ENCODE results near the gene TYSND1.

The TYSND1 gene

DNA sequence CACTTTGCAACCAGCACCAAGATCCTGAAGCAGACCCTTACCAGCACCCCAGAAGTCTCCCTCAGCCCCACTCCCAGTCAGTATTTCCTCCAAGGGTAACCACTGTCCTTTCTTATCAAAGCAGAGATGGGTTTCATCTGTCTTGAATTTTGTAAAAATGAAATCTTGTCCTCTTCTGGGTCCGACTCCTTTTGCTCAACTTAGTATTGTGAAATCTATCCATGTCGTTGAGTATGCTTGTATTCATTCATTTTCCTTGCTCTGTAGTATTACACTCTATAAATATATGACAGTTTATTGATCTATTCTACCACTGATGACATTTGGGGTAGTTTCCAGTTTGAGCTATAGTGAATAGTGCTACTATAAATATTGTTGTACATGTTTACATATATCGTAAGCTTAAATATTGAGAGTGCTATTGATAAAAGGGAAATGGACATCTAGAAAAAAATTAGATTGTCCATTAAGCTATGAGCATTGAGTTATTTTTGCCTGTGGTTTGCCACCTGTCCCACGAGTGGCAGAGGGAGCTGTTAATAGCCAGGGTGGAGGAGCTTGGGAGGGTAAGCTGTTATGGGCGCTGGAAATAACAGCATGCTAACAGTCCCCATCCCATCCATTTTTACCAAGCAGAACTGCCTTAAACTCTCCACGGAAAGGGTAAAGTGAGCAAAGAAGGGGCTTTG is 50.3 kb downstream of the TYSND1 start:
- H3F3A ChIP-seq (ENCODE audit: insufficient read depth): no peaks in the 10 kb centered on the region
- H3K79me2 ChIP-seq (ENCODE audit: insufficient read depth, low read length): no peaks in the 10 kb centered on the region
- H2AFZ ChIP-seq (ENCODE audit: low read depth, low read length, severe bottlenecking): no peak overlapping the region
- H4K20me1 ChIP-seq (ENCODE audit: low read depth, low read length): no peaks in the 10 kb centered on the region
- no peaks in the 10 kb centered on the region for H3K9me3 ChIP-seq (ENCODE audit: insufficient read depth, low read length)
- no peaks in the 10 kb centered on the region for H3K36me3 ChIP-seq (ENCODE audit: low read length)
- H3K4me3 ChIP-seq (ENCODE audit: insufficient read depth, low read length, poor library complexity, severe bottlenecking): no peak overlapping the region
- H3K4me2 ChIP-seq (ENCODE audit: low read depth, low read length, poor library complexity, severe bottlenecking): no peak overlapping the region
- H3K27me3 ChIP-seq (ENCODE audit: low read length): no peaks in the 10 kb centered on the region
- no peak for TF ChIP-seq EZH2phosphoT487 (conservative IDR thresholded peaks at IDR 0.05; ENCODE audit: low read length)
- TF ChIP-seq CTCF (IDR thresholded peaks at IDR 0.05; ENCODE audit: insufficient read depth, low read length, poor library complexity, severe bottlenecking): no peak
- no peaks in the 10 kb centered on the region for H3K9me2 ChIP-seq (replicated peaks; ENCODE audit: insufficient read depth, low read length)
- no peak overlapping the region for H3K9ac ChIP-seq (ENCODE audit: low read length)
- H3K27ac ChIP-seq (ENCODE audit: low read depth, low read length): no peak overlapping the region

DNA sequence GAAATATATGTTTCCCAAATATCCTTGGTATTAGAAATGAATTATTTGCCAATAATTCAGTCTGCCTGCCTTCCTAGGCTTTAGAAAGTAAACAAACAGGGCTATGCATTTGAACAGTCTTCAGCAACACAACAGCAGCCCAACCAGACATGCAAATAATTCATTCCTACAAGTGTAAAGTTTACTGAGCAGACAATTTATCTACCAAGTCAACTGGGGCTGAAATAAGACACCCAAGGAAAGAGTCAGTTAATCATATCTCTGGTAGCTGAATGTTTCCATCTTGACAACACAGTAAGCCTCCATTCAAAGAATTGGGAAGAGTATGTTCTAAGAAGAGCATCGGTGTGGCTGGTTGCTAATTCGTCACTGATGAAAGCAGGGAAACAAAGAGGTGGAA is 52.2 kb downstream of the TYSND1 start:
- H3K79me2 ChIP-seq (ENCODE audit: insufficient read depth, low read length): no peaks in the 10 kb centered on the region
- no peaks in the 10 kb centered on the region for H3F3A ChIP-seq (ENCODE audit: insufficient read depth)
- H4K20me1 ChIP-seq (ENCODE audit: low read depth, low read length): no peaks in the 10 kb centered on the region
- H3K4me3 ChIP-seq (ENCODE audit: insufficient read depth, low read length, poor library complexity, severe bottlenecking): no peak overlapping the region
- H3K36me3 ChIP-seq (ENCODE audit: low read length): no peaks in the 10 kb centered on the region
- no peak overlapping the region for H2AFZ ChIP-seq (ENCODE audit: low read depth, low read length, severe bottlenecking)
- H3K9me3 ChIP-seq (ENCODE audit: insufficient read depth, low read length): no peaks in the 10 kb centered on the region
- H3K9ac ChIP-seq (ENCODE audit: low read length): no peak overlapping the region
- no peaks in the 10 kb centered on the region for H3K27me3 ChIP-seq (ENCODE audit: low read length)
- TF ChIP-seq CTCF (IDR thresholded peaks at IDR 0.05; ENCODE audit: insufficient read depth, low read length, poor library complexity, severe bottlenecking): no peak
- no peak overlapping the region for H3K27ac ChIP-seq (ENCODE audit: low read depth, low read length)
- no peaks in the 10 kb centered on the region for H3K9me2 ChIP-seq (replicated peaks; ENCODE audit: insufficient read depth, low read length)
- H3K4me2 ChIP-seq (ENCODE audit: low read depth, low read length, poor library complexity, severe bottlenecking): no peak overlapping the region

DNA sequence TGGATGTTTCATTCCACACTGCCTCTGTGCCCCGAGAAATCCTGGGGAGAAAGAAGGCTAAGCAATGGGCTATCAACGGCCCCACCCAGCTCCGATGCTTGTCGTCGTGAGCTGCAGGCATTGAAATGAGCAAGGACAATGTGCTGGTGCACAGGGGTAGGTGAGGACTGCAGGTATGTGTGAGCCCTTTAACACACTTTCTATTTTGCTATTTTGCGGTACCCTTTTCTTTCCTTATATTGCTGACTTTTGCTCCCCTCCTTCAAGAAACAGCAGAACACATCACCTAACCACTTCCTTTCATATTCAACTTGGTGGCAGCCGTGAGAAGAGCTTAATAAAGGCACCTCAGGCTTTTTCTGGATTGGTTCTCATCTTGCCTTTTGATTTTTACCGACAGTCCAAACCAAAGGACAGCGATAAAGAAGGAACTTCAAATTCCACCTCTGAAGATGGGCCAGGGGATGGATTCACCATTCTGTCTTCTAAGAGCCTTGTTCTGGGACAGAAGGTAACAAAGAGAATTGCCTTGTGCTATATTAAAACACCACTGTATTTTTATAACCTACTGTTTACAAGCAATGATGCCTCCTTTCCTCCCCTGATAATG is 53.1 kb downstream of the TYSND1 start:
- Histone ChIP-seq H3K4me2 (ENCODE audit: low read depth, low read length, poor library complexity, severe bottlenecking) (no peak overlapping the region), H3K9me2 (replicated peaks; ENCODE audit: insufficient read depth, low read length) (no peaks in the 10 kb centered on the region), H3K9ac (ENCODE audit: low read length) (no peak overlapping the region), H3K36me3 (ENCODE audit: low read length) (no peaks in the 10 kb centered on the region), H3K79me2 (ENCODE audit: insufficient read depth, low read length) (no peaks in the 10 kb centered on the region), H4K20me1 (ENCODE audit: low read depth, low read length) (no peaks in the 10 kb centered on the region), H3K27me3 (ENCODE audit: low read length) (no peaks in the 10 kb centered on the region), H3K9me3 (ENCODE audit: insufficient read depth, low read length) (no peaks in the 10 kb centered on the region), H3F3A (ENCODE audit: insufficient read depth) (no peaks in the 10 kb centered on the region), H2AFZ (ENCODE audit: low read depth, low read length, severe bottlenecking) (no peak overlapping the region), H3K27ac (ENCODE audit: low read depth, low read length) (no peak overlapping the region), H3K4me3 (ENCODE audit: insufficient read depth, low read length, poor library complexity, severe bottlenecking) (no peak overlapping the region)
- TF ChIP-seq EZH2phosphoT487 (conservative IDR thresholded peaks at IDR 0.05; ENCODE audit: low read length) (no peak), CTCF (IDR thresholded peaks at IDR 0.05; ENCODE audit: insufficient read depth, low read length, poor library complexity, severe bottlenecking) (no peak)

All from SU-DHL-6 (cell line).